GM18858 (cell line): Measurements from ENCODE around the gene UNC119.

ENCODE experiments used
- ATAC-seq: cut with Tn5 transposase; IDR thresholded peaks from one replicate; pipeline ENCODE4 v1.9.1; 2021; ENCODE audit not compliant: unreplicated experiment

The UNC119 gene

GRCh38 chr17:28545141-28545503 lies 7.3 kb downstream of the UNC119 start:
- no peak for ATAC-seq

DNA sequence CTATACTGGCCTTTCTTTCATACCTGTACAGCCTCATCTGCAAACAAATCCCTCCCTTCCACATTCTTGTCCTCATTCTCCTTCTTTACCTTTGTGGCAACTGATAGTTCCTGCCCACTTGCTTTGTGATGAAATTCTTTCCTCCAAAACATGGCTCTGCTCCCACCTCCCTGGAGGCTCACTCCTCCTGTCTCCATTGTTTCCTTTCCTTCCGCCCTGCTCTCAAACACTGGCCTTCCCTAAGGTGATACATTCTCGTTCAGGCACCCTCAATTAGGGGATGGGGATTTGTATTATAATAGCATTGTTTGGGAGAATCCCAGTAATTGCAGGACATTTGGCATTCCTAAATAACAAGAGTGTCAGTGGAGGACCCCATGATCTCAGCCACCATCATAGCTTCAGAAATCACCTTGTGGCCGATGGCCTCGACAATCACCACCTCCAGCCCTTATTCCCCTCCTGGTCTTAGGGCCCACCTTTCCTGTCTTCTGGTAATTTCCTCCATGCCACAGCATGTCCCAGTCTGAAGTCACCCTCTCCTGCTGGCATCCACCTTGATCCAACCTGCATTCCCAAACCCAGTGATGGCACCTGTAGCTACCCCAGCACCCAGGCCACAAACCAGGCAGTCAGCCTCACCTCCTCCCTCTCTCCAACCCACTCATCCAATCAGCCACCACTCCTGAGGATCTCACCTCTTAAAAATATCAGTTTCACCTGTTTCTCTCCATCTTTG lies 7.9 kb downstream of the UNC119 start:
- ATAC-seq, result no peak

DNA sequence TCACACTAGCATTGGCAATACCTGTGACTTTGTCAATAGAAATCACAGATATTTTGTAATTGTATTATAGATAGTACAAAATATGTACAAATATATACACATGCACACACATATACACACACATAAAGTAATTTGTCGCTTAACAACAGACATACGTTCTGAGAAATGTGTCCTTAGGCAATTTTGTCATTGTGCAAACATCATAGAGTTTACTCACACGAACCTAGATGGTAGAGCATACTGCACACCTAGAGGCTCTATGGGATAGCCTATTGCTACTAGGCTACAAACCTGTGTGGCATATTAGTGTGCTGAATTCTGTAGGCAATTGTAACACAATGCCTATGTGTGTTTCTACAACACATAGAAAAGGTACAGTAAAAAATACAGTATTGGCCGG lies 11.0 kb downstream of the UNC119 start:
- ATAC-seq, result no peak

- ATAC-seq, result no peak
Measured at GRCh38 chr17:28540231-28540630, 12.2 kb downstream of the UNC119 start.

- no peak for ATAC-seq
Measured at GRCh38 chr17:28538296-28538895, 14.0 kb downstream of the UNC119 start.

DNA sequence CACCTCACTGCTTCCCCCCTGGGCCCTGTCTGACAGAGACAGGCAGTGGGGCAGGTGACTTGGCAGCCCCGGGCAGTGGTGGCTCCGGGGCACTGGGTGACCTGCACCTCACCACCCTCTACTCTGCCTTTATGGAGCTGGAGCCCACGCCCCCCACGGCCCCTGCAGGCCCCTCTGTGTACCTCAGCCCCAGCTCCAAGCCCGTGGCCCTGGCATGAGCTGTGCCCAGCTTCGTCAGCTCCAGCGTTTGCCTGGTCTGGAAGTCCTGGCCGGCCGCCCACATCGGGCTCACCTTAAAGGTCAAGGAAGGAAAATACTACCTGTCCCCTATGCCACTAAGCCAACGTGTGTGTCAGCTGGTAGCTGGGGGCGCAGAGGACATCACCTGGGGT lies 15.2 kb downstream of the UNC119 start:
- no peak for ATAC-seq

- ATAC-seq, result no peak
Measured at GRCh38 chr17:28536532-28537218, 15.7 kb downstream of the UNC119 start.

DNA sequence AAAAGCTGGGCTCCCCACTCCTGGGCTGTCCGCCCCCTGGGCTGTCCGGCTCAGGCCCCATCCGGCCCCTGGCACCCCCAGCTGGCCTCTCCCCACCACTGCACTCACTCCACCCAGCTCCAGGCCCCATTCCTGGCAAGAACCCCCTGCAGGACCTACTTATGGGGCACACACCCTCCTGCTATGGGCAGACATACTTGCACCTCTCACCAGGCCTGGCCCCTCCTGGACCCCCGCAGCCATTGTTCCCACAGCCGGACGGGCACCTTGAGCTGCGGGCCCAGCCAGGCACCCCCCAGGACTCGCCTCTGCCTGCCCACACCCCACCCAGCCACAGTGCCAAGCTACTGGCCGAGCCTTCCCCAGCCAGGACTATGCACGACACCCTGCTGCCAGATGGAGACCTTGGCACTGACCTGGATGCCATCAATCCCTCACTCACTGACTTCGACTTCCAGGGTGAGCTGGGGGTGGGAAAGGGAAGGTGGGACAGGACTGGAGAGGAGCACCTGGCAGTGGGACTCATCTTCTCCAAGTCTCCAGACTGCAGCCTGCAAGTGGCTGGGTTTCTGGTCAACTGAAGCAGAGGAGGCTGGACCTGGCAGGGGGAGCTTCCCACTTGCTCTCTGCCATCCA lies 17.6 kb downstream of the UNC119 start:
- ATAC-seq, result no peak

DNA sequence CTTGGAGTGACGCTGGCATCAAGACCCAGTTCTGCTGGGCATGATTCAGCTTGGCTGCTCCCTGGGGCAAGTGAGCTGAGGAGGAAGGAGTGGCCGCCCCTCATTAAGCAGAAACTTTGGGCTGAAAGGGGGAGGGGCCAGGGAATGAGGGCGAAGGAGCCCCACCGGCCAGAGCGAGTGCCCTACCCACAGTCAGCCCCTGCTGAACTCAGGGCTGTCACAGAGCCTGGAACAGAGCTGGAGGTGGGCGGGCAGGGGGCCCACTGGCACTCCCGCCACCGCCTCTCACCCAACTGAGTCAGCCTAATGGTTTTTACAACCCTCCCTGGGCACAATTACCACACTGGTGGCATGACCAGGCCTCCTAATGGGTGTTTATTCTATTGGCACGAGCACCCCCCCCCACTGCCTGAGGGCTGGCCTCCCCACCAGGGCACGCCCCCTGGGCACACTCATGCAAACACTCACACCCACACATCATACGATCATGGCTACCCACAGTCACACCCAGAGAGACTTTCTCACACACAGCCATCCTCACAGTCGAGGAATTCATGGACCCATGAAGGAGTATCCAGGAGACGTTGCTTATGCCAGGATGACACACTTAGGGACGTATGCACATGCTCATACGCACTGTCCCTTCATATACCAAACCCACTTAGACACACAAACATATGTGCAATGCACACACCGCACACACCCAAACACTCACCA lies 19.2 kb downstream of the UNC119 start:
- no peak for ATAC-seq

DNA sequence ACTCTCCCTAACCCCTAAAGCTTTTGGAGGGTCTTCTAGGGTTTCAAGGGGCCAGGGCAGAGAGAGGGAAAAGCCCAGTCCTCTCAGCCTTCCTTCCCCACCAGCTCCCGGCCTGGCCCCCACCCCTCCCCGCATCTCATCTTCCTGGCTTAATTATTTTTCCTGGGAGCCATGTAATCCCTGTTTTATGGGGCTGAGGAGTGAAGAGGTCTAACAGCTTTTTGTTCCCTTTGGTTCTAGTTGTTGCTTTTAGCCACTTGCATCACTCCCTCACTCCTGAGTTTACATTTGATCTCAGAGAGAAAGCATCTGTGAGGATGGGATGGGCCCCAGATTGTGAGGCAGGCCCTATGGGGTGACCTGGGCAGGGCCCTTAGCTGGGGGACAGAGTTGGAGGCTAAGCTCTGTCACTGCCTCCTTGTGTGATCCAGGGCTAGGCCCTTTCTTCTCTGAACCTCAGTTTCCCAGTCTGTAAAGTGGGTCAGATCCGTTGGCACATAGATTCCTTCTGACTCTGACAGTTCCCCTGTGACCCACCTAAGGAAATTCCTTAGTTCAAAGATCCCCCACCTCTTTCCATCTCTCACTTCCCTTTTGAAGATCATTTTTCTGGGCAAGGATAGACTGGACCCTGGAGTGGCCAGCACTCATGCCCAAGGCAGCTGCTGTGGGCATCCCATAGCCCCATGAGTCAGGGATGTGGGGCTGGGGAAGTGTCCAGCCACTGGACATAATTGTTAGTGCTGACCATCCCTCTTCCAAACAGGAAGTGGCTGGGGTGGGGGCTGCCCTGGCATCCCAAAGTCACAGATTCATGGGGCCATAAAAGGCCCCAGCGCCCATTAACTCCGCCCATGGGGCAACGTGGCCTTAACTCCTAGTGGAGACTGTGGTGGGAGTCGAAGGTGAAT lies 20.1 kb downstream of the UNC119 start:
- no peak for ATAC-seq

GRCh38 chr17:28530926-28531325 lies 21.5 kb downstream of the UNC119 start:
- no peak for ATAC-seq

- ATAC-seq, result no peak
Measured at GRCh38 chr17:28530250-28530649, 22.2 kb downstream of the UNC119 start.

GRCh38 chr17:28529013-28529400 lies 23.4 kb downstream of the UNC119 start:
- no peak for ATAC-seq

DNA sequence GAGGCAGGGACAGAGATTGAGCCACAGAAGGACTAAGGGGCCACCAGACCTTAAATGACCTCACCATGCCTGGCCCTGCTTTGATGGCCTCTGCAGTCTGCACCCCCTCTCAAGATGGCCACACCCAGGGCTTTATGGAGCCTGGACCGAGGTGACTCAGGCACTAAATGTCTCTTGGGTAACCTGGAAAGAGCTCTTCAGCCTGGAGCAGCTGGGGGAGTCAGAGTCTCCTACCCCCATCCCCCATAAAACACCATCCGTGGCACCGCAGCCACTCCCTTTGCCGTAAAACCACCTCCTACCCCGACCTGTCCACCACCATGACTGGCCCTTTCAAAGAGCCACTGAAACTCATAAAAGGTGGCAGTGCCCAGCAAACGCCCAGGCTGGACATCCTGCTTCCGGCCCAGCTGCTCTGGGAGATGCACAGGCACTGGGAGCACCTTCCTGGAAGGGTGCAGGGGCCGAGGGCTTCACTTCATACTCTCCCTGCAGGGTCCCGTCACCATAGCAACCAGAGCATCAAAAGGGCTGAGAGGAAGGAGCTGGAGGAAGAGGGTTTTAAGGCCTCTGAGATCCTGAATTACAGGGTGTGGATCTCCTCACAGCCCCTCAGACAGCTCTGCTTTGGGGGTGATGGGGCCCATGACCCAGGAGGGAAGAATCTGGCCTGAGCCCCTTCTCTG lies 24.0 kb downstream of the UNC119 start:
- no peak for ATAC-seq

- no peak for ATAC-seq
Measured at GRCh38 chr17:28527859-28528258, 24.6 kb downstream of the UNC119 start.

DNA sequence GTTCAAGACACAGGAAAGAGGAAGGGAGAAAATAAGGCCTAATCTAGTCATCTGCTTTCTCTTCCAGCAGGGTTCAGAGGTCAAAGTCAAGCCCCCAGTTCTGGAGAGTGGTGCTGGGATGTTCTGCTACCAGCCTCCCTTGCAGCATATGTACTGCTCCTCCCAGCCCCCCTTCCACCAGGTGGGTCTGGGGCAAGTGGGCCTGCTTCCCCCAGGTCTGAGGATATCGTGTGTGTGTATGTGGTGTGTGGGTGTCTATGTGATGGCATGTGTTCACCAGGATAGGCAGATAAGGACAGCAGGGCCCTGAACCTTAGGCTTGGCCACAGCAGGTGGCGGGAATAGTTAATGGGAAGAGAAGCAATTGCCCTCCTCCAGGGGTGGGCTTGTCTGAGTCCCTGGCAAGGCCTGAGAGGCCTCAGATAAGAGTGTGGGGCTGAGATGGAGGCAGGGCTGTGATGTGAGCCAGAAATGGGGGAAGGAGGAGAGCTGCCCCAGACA lies 25.2 kb downstream of the UNC119 start:
- ATAC-seq, result no peak

- ATAC-seq, result no peak
Measured at GRCh38 chr17:28526381-28526780, 26.0 kb downstream of the UNC119 start.

GRCh38 chr17:28524476-28525424 lies 27.7 kb downstream of the UNC119 start:
- ATAC-seq, result no peak
